ENCODE measurements around the gene RAPGEF5.
A peak's percentile ranks its signal among the peaks of the same experiment; 100 is the strongest.

The RAPGEF5 gene

GRCh38 chr7:22377703-22378102 is 20.7 kb upstream of the RAPGEF5 start:
- DNase-seq (ENCODE audit: low spot score): no peak

GRCh38 chr7:22375359-22376048 is 18.6 kb upstream of the RAPGEF5 start:
- DNase-seq (ENCODE audit: low spot score): no peak

GRCh38 chr7:22373911-22374310 is 17.0 kb upstream of the RAPGEF5 start:
- no peak for DNase-seq (ENCODE audit: low spot score)

DNA sequence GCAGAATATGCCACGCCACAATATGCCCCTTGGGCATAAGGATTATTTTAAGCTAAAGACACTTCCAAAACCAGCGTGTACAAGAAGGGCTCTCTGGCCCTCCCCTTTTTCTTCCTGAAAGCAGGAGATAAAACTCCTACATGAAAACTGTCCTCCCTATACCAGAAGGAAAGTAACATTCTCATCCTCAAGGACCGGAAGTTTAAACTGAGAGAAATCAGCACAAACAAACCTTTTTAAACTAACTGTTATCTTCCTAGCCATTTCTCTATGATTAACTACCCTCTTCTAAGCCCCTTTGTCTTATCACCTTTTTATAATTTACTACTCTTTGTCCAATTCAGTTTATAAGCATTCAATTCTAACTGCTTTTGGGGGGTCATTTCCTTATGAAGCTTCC is 16.4 kb upstream of the RAPGEF5 start:
- DNase-seq (ENCODE audit: low spot score): no peak

GRCh38 chr7:22372863-22373262 is 15.9 kb upstream of the RAPGEF5 start:
- no peak for DNase-seq (ENCODE audit: low spot score)

DNA sequence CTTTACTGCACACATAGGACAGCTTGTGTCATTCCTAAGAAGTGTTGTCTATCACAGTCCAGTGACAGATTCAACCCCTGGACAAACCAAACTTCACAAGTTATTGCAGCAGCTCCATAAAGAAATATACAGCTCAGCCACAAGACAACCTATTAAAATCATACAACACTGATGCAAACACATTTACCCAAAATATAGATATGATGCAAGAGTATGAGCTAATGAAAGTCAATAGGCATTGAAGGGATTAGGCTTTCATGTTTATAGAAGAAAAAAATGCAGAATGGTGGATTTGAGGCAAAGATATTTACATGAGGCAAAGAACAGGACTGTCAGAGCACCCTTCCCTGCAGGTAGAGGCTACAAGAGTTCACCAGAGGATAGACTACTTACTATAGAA is 14.9 kb upstream of the RAPGEF5 start:
- no peak for DNase-seq (ENCODE audit: low spot score)

DNA sequence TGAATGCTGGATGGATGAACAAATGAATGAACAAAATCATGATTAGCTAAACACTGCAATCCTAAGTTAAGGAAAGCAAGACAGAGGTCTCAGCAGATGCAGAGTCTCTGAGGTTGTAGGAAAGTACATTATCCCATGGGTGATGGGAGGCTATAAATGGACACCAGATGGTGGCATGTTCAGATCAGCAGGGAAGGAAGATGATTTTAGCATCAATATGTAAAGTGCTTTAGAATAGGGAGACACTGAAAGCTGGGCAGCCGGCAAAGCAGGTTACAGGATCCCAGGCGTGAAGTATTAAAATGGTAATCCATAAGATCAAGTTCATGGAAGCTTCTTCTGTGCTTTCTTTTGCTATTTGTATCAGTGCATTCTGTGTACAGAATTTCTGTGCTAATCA is 7.9 kb upstream of the RAPGEF5 start:
- DNase-seq (ENCODE audit: low spot score): no peak

GRCh38 chr7:22363756-22364422 is 6.9 kb upstream of the RAPGEF5 start:
- DNase-seq (ENCODE audit: low spot score): no peak

- DNase-seq (ENCODE audit: low spot score): no peak
These were observed 4.8 kb upstream of the RAPGEF5 start for GRCh38 chr7:22361795-22362194.

- DNase-seq (ENCODE audit: low spot score): no peak
These were observed 4.4 kb upstream of the RAPGEF5 start for GRCh38 chr7:22361320-22361719.

GRCh38 chr7:22358820-22359697 is 2.1 kb upstream of the RAPGEF5 start:
- no peak for DNase-seq (ENCODE audit: low spot score)

DNA sequence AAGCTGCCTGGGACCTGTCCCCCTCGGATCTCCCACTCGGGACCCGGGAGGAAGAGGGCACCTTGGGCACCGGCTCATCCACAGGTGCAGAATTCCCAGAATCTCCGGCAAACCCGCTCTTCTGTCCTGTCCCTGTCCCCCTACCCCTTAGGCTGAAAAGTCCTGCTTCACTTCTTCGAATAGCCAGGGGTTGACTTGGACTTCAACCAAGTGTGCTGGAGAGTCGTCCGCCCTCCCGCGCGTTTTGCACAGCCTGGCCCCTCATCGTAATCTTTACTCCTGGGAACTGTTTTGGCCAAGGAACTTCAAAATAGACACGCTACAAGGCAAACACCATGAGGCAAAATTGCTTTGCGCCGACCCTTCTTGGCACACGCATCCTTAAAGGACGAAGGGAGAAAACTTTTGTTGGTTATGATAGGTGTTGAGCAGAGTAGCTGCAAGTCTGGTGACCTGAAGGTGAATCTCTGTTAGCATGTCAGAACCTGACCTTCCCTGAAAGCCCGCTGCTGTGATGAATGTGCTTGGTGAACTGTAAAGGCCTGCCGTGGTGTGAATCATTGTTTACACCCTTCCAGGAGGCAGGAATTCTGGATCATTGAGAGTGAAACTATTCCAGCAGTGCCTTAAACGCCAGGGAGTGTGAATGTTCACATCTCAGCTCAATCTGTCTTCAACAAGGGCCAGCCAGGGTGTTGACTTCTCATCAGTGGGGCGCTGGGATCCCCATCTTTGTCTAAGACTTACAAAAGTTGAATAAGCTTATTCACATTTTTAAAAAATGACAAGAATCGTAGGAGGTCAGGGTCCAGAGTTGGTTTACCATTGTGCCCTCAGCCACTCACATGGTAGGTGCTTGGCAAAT is 589 bp upstream of the RAPGEF5 start:
- DNase-seq (ENCODE audit: low spot score): peak; percentile 74

- DNase-seq (ENCODE audit: low spot score): peak; percentile 51
These were observed 803 bp downstream of the RAPGEF5 start for GRCh38 chr7:22356010-22356691.

- no peak for DNase-seq (ENCODE audit: low spot score)
These were observed 1.3 kb downstream of the RAPGEF5 start for GRCh38 chr7:22355620-22356009.

DNA sequence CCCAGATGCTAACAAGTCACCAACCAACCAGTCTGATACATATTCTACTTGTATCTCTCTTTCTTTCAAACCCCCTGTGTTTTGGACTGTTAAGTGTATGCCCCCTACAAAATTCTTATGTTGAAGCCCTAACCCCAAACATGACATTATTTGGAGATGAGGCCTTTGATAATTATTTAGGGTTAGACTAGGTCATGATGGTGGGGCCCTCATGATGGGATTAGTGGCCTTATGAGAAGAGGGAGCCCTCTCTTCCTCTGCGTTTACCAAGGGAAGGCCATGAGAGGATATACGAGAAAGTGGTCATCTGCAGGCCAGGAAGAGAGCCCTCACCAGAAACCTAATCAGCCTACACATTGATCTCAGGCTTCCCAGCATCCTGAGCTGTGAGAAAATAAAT is 2.5 kb downstream of the RAPGEF5 start:
- no peak for DNase-seq (ENCODE audit: low spot score)

GRCh38 chr7:22352887-22353286 is 4.1 kb downstream of the RAPGEF5 start:
- no peak for DNase-seq (ENCODE audit: low spot score)

- no peak for DNase-seq (ENCODE audit: low spot score)
These were observed 5.1 kb downstream of the RAPGEF5 start for GRCh38 chr7:22351878-22352277.

- DNase-seq (ENCODE audit: low spot score): no peak
These were observed 5.6 kb downstream of the RAPGEF5 start for GRCh38 chr7:22351329-22351692.

GRCh38 chr7:22350466-22351328 is 6.3 kb downstream of the RAPGEF5 start:
- peak; percentile 62 for DNase-seq (ENCODE audit: low spot score)

- DNase-seq (ENCODE audit: low spot score): no peak
These were observed 8.6 kb downstream of the RAPGEF5 start for GRCh38 chr7:22348379-22348778.
